Rectal smooth muscle tissue (tissue), 1 donor: ENCODE measurements around the gene SCAANT1.

ENCODE experiments used
- H3K27ac ChIP-seq: one replicate; pipeline ENCODE4 v1.7.0; 2013; ENCODE audit warnings: low read depth, low read length, inconsistent platforms
- H3K27me3 ChIP-seq: one replicate; pipeline ENCODE4 v1.7.0; 2013; ENCODE audit warnings: low read length; ENCODE audit not compliant: control insufficient read depth, insufficient read depth
- H3K36me3 ChIP-seq: one replicate; pipeline ENCODE4 v1.7.0; 2013; ENCODE audit warnings: low read length; ENCODE audit not compliant: control insufficient read depth, insufficient read depth
- H3K4me1 ChIP-seq: one replicate; pipeline ENCODE4 v1.7.0; 2013; ENCODE audit warnings: low read length; ENCODE audit not compliant: control insufficient read depth, insufficient read depth
- H3K4me3 ChIP-seq: one replicate; pipeline ENCODE4 v1.7.0; 2013; ENCODE audit warnings: low read length
- H3K9ac ChIP-seq: one replicate; pipeline ENCODE4 v1.7.0; 2013; ENCODE audit warnings: low read length

SCAANT1 gene

DNA sequence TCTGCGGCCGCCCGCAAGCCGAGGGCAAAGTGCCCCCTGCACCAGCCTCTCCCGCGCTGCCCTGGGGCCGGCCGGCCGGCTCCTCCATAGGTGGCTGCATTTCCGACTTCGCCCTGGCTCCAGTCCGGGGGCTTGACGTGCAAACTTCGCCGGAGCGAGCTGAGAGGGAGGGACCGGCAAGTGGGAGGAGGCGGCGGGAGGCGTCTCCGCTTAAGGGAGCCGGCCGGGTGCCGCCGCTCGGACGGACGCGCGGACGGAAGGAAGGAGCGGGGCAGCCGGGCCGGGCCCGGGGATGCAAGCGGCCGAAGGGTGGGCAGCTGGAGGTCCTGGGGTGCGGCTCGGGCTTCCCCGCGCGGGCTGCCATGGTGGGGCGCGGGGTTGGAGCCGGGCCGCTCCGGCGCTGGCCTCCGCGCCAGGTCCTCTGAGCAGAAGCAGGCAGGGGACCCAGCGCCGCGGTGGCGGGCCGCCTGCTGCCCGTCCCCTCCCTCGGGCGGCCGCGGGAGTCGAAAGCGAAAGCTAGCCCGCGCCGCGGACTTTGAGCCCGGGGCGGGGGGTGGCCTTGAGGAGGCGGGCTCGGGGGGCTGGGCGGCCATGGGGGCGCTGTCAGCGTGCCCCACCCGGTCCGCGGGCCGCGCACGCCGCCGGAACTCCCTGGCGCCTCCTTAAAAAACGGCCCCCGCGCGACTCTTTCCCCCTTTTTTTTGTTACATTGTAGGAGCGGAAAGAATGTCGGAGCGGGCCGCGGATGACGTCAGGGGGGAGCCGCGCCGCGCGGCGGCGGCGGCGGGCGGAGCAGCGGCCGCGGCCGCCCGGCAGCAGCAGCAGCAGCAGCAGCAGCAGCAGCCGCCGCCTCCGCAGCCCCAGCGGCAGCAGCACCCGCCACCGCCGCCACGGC lies at the start of gene SCAANT1:
TSS of gene SCAANT1 (minus strand) at position 511 of the 895 bp plus-strand sequence.
- Histone ChIP-seq H3K4me3 (peak within 1 kb of the TSS; percentile 90), H3K27me3 (no peaks in the 10 kb centered on the region), H3K9ac (peak within 1 kb of the TSS; percentile 61), H3K27ac (peak within 1 kb of the TSS; percentile 96), H3K36me3 (peaks cover 5% of the 10 kb centered on the region), H3K4me1 (peaks cover 6% of the 10 kb centered on the region)

DNA sequence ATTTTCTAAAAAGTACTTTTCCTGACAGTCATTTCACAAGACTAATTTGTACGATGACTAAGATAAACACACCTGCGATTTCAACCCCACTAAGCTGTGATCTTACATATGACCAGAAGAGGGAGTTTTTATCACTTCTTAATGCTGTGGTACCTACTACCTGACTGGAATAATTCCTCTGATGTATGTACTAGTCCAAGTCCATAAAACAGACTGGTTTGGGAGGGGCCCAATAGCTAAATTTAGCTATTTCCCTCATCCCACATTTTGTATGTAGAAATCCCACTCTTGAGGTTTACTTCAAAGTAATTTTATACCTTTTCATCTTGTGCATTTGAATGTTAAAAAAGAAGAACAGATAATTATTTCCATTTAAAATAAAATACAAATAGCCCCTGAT lies 49.7 kb upstream of the SCAANT1 start:
- no peak overlapping the region for H3K4me3 ChIP-seq
- H3K9ac ChIP-seq = no peak overlapping the region
- H3K4me1 ChIP-seq = peaks cover 28% of the 10 kb centered on the region
- no peak overlapping the region for H3K27ac ChIP-seq
- no peaks in the 10 kb centered on the region for H3K36me3 ChIP-seq
- H3K27me3 ChIP-seq = no peaks in the 10 kb centered on the region

DNA sequence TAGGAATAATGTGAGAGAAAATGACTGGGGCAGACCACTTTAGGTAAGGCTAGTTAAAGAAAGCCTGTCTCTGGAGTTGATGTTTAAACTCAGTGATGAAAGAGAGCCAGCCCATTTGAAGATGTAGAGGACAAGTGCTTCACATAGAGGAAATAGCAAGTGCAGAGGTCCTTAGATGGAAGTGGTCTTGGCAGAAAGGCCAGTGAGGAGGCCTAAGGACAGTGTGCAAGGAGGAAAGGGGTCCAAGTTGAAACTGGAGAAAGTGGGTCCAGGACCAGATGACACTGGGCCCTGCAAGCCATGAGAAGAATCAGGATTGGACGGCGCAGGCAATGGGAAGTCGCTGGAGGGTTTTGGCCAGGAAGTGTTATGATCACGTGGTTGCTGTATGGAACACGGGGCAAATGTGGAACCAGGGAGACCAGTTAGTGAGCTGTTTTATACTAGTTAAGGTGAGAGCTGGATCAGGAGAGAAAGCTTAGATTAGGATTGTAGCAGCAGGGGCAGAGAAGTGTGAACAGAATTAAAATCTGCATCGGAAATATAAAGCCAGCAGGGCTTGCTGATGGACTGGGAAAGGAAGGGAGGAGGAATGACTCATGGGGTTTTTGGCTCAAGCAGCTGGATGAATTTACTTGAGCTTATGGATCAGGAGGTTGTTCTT lies 48.0 kb upstream of the SCAANT1 start:
- peak overlapping the region; percentile 44 for H3K27ac ChIP-seq
- peak overlapping the region; percentile 6 for H3K4me3 ChIP-seq
- H3K27me3 ChIP-seq = no peaks in the 10 kb centered on the region
- H3K4me1 ChIP-seq = peaks cover 28% of the 10 kb centered on the region
- H3K36me3 ChIP-seq = no peaks in the 10 kb centered on the region
- H3K9ac ChIP-seq = no peak overlapping the region

DNA sequence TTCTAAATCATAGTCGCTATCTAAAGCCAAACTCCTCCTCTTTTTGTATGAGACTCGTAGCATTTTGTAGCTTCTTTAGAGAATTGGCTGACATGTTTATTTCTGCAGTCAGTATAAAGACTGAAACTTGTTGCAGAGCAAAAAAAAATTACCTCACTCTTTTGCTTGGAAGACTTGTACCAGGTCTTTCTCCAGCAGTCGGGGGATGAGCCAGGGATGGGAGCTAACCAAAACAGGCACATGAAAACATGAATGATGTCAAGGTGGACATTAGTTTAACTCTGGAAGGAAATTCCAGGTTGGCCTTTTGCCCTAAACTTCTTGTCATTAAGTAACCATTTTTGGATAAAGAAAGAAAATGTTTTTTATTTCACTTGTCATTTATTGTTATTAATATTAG lies 47.0 kb upstream of the SCAANT1 start:
- Histone ChIP-seq H3K4me3 (no peak overlapping the region), H3K27me3 (no peaks in the 10 kb centered on the region), H3K4me1 (peaks cover 18% of the 10 kb centered on the region), H3K9ac (no peak overlapping the region), H3K36me3 (peaks cover 2% of the 10 kb centered on the region), H3K27ac (peak overlapping the region; percentile 43)

DNA sequence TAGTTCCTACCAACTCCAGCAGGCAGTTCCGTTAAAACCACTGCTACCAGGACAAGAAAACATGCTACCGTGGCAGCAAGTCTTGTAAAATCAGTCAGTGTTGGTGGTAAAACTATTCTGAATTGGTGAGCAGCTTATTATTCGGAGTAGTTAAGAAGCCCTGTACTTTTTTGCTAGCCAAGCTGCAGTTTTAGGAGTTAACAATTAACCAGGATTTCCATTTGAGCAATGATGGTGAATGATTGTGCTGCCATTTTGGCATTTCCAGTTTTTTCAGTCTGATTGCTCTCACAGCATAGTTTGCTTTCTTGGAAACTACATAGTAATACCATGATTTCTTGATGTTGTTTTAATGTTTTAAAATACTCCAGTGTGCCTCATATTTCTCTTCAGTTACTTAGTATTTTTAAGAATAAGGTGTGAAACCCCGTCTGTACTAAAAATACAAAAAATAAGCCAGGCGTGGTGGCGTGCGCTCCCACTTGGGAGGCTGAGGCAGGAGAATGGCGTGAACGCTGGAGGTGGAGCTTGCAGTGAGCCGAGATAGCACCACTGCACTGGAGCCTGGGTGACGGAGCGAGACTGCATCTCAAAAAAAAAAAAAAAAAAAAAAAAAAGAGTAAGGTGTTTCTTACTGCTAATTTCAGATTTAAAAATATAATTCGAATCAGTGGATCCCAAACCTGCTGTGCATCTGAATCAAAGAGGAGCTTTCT lies 43.8 kb upstream of the SCAANT1 start:
- peaks cover 4% of the 10 kb centered on the region for H3K36me3 ChIP-seq
- H3K27me3 ChIP-seq = no peaks in the 10 kb centered on the region
- H3K9ac ChIP-seq = no peak overlapping the region
- no peak overlapping the region for H3K27ac ChIP-seq
- peaks cover 17% of the 10 kb centered on the region for H3K4me1 ChIP-seq
- no peak overlapping the region for H3K4me3 ChIP-seq

DNA sequence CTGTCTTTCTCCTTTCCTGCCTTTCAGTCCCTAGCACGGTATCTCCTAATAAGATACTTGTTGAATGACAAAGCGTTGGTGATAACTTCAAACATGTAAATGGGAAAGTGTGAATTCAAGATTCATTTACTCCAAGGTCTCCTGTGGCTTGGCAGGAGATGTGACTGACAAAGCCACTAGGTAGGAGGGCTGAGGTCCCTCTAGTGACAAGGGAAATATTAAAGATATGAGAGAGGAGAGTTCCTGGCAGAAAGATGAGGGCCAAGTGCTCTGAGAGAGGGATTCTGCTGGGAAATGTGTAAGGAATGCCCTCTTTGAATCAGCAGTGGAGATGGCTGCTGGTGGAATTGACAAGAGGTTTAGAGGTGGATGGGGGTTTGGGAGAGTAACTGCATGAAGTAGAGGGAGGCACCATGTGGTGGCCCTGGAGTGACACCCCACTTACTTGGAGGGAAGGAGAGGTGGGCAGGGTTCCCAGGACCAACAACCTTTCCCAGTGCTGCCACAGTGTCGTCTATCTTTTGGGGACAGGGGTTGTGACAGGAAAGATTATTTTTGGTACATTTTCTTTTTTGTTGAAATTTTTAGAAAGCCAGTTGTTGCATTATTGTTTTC lies 43.0 kb upstream of the SCAANT1 start:
- Histone ChIP-seq H3K36me3 (peaks cover 4% of the 10 kb centered on the region), H3K9ac (no peak overlapping the region), H3K4me1 (peaks cover 14% of the 10 kb centered on the region), H3K4me3 (no peak overlapping the region), H3K27me3 (no peaks in the 10 kb centered on the region), H3K27ac (no peak overlapping the region)

DNA sequence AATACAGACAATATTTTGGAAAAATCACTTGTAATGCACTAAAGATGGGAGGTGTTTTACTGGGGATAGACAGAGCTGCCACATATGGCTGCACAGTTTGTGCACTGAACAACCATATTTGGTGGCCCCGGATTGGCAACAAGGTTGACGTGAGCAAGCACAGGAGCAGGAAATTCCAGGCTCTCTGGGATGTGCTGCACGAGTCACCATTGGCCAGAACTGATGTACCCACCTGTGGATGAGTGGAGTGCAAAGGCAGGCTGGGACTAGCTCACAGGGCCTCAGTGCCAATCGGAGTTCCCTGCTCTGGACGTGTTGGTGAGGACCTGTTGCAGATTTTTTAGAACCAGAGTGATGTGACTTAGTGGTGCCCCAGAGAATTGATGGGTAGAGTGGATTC lies 42.0 kb upstream of the SCAANT1 start:
- Histone ChIP-seq H3K36me3 (peaks cover 4% of the 10 kb centered on the region), H3K4me3 (no peak overlapping the region), H3K4me1 (peaks cover 10% of the 10 kb centered on the region), H3K27ac (no peak overlapping the region), H3K9ac (no peak overlapping the region), H3K27me3 (no peaks in the 10 kb centered on the region)

DNA sequence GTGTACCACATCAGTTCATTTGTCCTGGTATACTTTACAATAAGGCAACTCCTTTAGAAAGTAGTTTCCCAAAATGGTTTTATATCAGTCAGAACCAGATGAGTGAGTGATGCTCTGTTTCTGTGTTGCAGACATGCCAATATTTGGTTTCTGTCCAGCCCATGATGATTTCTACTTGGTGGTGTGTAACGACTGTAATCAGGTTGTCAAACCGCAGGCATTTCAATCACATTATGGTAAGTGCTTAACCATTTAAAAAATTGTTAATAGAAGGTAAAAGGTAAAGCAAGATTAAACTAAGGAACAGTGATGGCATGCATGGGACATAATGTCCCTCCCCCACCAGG lies 40.0 kb upstream of the SCAANT1 start:
- H3K4me3 ChIP-seq = no peak overlapping the region
- H3K4me1 ChIP-seq = peaks cover 11% of the 10 kb centered on the region
- H3K27ac ChIP-seq = no peak overlapping the region
- no peak overlapping the region for H3K9ac ChIP-seq
- no peaks in the 10 kb centered on the region for H3K27me3 ChIP-seq
- H3K36me3 ChIP-seq = peaks cover 4% of the 10 kb centered on the region

DNA sequence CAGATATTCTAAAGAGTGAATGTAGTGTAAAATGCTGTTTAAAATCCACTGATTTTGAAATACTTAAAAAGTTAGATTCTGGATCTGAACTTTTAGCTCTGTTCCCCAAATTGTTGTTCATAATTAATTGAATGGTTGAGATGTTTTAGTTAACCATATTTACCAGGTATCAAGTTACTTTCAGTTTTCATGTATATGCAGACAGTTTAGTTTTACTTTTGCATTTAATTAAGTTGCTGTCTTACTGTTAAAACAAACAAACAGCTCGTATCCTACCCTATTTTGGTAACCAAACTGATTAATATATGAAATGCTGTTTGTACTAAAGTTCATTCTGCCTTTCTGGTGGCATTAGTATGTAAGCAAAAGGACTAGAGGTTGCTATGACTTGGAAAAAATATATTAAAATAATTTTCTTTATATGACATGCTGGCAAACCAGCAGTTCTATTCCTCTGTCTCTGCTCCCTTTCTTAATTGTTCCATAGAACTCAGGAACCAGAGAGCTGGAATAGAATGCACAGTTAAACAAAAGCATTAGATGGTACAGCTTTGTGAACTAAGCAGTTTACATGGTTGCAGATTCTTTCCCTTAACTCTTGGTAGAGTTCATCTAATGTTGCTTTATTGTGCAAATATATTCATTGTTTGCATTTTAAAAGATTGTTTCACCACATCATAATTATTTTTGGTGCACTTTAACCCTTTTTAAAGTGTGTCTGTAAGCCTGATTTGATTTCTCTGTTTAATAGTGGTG lies 39.5 kb upstream of the SCAANT1 start:
- no peak overlapping the region for H3K9ac ChIP-seq
- H3K4me3 ChIP-seq = no peak overlapping the region
- no peaks in the 10 kb centered on the region for H3K27me3 ChIP-seq
- H3K36me3 ChIP-seq = peaks cover 4% of the 10 kb centered on the region
- peaks cover 6% of the 10 kb centered on the region for H3K4me1 ChIP-seq
- no peak overlapping the region for H3K27ac ChIP-seq

DNA sequence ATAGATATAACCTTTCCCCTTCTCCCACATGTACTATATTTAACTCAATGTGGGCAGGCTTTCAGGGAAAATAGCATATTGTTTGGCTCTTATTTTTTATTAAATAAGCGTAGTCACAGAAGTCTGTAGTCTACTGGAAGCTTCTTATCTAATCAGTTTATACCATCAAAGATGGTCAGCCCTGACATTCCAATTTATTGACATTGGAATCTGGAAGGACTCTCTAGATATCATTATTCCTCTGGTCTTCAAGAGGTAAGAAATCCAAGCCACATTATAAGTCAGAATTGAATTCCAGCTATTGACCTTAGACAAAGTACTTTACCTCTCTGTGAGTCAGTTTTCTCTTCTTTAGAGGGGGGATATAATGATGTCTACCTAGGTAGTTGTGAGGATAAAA lies 38.5 kb upstream of the SCAANT1 start:
- H3K27ac ChIP-seq = no peak overlapping the region

DNA sequence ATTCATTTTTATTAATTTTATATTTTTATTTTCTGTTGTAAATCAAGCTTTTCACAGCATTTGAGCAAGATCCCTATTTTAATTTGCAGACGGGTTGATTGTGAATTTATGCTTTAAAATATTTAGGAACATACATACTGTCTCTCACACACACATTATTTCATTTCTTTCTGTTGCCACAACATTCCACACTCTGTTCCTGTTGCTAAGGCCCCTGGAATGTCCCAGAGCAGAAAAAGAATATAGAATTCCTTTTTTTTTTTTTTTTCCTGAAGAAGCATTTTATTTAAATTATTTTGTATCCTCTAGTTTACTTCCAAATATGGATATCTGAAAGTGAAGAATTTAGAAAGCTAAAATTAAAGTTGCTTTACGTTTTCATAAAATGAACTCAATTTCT lies 36.8 kb upstream of the SCAANT1 start:
- Histone ChIP-seq H3K36me3 (no peaks in the 10 kb centered on the region), H3K9ac (no peak overlapping the region), H3K4me1 (peaks cover 4% of the 10 kb centered on the region), H3K27ac (no peak overlapping the region), H3K4me3 (no peak overlapping the region), H3K27me3 (no peaks in the 10 kb centered on the region)

More for the DNA sequence above, 38.5 kb upstream of the SCAANT1 start:
- H3K4me1 ChIP-seq = peaks cover 4% of the 10 kb centered on the region
- H3K9ac ChIP-seq = no peak overlapping the region
- peaks cover 4% of the 10 kb centered on the region for H3K36me3 ChIP-seq
- H3K4me3 ChIP-seq = no peak overlapping the region
- H3K27me3 ChIP-seq = no peaks in the 10 kb centered on the region
